ENCODE data around the gene BOD1.
A peak's percentile ranks its signal among the peaks of the same experiment; 100 is the strongest.

The BOD1 gene

DNA sequence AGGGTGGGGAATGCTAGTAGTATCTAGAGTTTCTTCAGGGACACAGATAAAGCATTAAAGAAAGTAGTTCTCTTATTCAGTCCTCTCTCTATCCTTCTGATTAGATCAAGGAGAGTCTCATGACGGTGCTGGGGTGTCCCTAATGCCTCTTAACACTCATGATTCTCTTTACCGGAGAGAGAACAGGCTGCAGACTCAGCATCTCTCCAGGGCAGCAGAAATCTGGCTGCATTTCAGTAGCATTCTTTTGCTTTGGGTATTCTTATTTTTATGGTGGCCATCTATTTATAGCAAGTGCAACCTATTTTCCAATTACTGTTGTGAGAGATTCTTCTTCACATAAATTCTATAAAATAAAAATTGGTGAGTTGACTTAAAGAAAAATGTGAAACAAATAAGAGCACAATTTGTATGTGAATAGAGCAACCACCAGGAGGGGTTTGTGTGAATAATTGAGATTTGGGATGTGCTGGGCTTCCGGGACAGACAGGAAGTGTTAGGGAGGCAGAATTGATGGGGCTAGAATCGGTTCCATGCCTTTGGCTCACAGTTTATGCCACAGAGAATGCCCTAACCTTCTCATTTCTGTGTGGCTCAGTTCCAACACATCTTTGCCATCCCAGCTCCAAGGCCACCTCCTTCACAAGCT lies 23.8 kb upstream of the BOD1 start:
- no peak for DNase-seq (ENCODE audit: low spot score)

- no peak for DNase-seq (ENCODE audit: low spot score)
These were observed 21.9 kb upstream of the BOD1 start for GRCh38 chr5:173638126-173639040.

DNA sequence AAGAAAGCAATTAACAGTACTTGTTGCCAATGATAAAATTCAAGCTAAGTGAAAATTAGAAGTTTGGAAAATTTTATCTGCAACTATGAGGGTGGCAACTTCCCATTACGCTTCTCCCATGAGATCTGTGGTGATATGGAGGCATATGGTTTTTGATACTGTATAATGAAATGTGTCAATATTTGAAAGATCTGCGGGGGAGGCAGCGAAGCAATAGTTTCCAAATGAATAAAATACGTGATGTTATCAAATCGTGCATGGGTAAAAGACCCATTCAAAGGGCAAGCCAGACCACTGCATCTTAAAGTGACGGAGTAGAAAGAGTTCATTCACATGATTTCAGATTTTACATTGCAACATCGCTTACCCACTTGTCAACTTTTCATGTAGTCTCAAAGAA lies 20.9 kb upstream of the BOD1 start:
- DNase-seq (ENCODE audit: low spot score): no peak

- no peak for DNase-seq (ENCODE audit: low spot score)
These were observed 18.1 kb upstream of the BOD1 start for GRCh38 chr5:173634465-173634983.

DNA sequence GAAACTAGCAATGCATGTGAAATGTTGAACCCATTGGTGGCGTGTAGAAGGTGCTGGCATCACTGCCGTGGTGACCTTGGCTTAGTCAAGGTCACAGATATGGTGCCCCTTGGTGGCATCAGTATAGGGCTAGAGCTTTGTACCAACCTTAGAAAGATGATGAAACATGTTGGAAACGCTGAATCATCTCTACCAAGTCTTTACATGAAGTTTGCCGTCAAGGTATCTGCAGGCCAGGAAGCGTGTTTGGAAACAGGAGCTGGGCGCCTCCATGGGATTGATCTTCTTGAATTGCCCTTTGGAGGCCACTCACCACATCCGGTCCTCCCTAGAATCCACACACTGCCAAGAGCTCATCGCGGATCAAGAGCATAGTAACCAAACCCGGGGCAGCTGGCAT lies 16.9 kb upstream of the BOD1 start:
- DNase-seq (ENCODE audit: low spot score): no peak

DNA sequence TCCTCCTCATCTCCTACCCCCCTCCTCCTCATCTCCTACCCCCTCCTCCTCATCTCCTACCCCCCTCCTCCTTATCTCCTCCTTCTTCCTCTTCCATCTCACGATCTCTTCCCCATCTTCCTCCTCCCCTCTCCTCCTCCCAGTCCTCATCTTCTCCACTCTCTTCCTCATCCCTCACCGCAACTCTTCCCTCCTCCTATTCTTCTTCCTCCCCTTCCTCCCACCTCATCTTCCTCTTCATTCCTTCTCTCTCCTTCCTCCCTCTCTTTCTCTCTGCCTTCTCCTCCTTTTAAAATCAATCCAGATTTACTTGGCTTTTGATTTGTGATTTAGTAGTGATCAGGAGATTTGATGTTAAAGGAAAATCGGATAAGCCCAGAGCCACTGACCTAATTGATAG lies 15.0 kb upstream of the BOD1 start:
- DNase-seq (ENCODE audit: low spot score): no peak

- DNase-seq (ENCODE audit: low spot score): no peak
These were observed 14.4 kb upstream of the BOD1 start for GRCh38 chr5:173630724-173631365.

DNA sequence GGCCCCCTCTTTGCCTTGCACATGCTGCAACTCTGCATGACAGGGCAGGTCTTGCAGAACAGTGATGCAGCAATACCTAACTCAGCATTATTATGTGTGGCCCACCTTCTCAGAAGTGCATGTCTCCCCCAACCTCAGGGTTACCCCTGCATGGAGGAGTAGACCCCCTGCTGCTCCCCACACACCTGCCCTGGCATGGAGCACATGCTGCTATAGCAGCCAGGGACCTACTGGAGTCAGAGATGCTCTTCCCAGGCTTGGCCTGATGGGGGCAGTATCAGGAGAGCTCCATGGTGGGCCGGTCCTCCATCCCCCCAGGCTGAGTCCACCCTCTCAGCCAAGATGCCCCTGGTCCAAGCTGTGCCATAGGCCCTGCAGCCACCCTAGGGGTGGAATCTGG lies 13.2 kb upstream of the BOD1 start:
- DNase-seq (ENCODE audit: low spot score): no peak

- DNase-seq (ENCODE audit: low spot score): no peak
These were observed 12.1 kb upstream of the BOD1 start for GRCh38 chr5:173628501-173628900.

DNA sequence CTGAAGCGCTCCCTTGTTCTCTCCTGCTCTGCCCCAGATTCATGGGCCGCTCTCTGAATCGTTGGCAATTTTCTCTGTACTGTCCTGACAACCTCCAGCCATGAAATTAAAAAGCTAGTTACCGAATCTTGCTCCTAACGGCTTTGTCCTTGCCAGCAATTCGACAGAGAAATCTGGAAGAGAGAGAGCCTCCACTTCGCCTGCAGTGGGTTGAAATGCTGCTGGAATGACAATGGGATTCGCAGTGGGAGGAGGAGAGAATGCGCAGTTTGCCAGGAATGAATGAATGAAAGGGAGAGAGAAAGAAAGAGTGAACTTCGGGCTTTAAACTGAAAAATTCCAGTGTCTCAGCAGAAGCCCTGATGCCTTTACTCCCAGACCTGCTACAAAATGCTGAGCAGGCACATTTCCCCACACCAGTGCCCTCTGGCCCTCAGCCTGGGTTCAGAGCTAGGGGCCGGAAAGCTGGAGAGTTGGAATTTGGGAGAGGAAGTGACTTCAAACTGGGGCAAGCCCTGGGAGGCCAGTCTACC lies 11.5 kb upstream of the BOD1 start:
- DNase-seq (ENCODE audit: low spot score): peak; percentile 85

GRCh38 chr5:173627271-173627670 lies 10.8 kb upstream of the BOD1 start:
- no peak for DNase-seq (ENCODE audit: low spot score)

GRCh38 chr5:173626505-173626820 lies 10.0 kb upstream of the BOD1 start:
- DNase-seq (ENCODE audit: low spot score): peak; percentile 88

DNA sequence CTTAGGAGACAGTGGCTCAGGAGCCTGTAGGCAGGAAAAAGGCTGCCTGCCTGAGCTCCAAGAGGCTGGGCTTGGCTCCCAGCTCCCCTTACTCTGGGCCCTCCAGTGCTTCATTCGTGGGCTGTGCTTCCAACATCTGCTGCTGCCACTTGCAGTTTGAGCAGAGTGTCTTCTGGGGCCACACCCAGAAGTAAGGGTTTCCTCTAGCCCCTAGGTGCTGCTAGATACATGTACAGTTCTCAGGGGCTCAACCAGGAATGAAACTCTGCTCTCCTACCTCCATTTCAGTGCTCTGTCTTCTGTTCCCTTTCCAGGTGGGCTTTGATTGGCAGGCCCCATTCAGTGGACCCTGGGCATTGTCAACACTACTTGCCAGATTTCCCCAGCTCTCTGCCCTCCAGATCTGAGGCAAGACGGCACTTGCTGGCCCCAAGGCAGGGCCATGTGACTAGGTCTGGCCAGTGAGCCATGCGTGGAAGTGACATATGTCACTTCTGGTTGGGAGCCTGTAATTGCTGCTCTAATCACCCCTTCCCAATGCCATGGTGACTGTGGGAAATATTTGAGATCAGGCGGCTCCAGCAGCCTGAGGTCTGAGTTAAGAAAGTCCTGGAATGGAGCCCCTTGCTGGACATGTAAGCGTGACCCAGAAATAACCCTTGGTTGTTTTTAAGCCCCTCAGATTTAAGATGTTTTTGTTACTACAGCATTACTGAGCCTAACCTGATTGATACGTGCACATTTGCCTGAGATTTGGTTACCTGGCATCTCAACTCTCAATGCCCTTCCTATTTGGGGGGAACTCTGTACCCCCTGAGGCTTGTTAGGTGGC lies 9.4 kb upstream of the BOD1 start:
- no peak for DNase-seq (ENCODE audit: low spot score)

- no peak for DNase-seq (ENCODE audit: low spot score)
These were observed 8.8 kb upstream of the BOD1 start for GRCh38 chr5:173625261-173625660.

GRCh38 chr5:173624282-173624681 lies 7.8 kb upstream of the BOD1 start:
- DNase-seq (ENCODE audit: low spot score): no peak

GRCh38 chr5:173623789-173624188 lies 7.3 kb upstream of the BOD1 start:
- DNase-seq (ENCODE audit: low spot score): no peak

- no peak for DNase-seq (ENCODE audit: low spot score)
These were observed 6.9 kb upstream of the BOD1 start for GRCh38 chr5:173623296-173623771.

GRCh38 chr5:173622183-173623047 lies 6.0 kb upstream of the BOD1 start:
- DNase-seq (ENCODE audit: low spot score): no peak

- DNase-seq (ENCODE audit: low spot score): no peak
These were observed 4.3 kb upstream of the BOD1 start for GRCh38 chr5:173620784-173621183.

DNA sequence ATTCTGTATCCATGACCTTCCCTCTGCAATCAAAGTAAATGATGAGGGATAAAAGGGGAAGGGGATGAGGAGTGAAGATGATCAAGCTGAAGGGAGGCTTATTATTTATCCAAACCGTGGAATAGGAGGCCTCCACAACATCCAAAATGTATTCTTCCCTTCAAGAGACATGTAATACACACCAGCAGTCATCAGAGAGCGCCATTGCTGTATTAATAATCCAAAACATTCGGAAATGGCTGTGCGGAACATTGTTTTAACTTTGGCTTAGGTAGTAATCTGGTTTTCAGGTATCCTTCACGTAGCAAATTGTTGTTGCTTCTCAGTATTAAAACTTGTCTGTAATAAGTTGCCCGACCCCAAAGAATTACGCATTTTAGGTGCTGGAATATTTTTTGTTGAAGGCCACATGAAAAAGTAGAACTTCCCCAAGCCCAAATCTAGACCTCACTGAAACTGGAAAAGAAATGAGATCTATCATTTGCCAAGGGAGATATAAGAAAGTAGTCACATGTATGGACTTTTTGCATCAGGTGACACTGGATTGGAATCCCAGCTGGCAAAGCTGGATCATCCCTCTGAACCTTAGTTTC lies 2.6 kb upstream of the BOD1 start:
- peak; percentile 77 for DNase-seq (ENCODE audit: low spot score)

Data from Ammon's horn (tissue), 1 donor.